GM12865 (cell line): ENCODE data around the gene SHKBP1.
"Not testable (repeated sequence)": the region's sequence is repeated elsewhere in the genome, so short reads cannot be mapped to it uniquely, and the experiment has no call there.

Source experiments
- DNase-seq: peaks from one replicate; pipeline ENCODE4 v3.0.0; 2010; ENCODE audit warnings: low read depth
- H3K4me3 ChIP-seq: 2 replicates; pipeline ENCODE4 v1.5.1; 2011; ENCODE audit warnings: mild to moderate bottlenecking, low read depth, low read length, control low read depth
- TF ChIP-seq, protein P1 (sequence below): IDR thresholded peaks from 2 replicates; pipeline ENCODE4 v1.5.1; 2011; ENCODE audit warnings: low read length, control low read depth, low read depth, inconsistent platforms; ENCODE audit not compliant: insufficient read depth; ENCODE audit errors: missing control alignments

SHKBP1 gene

GRCh38 chr19:40620161-40620485 is 43.5 kb downstream of the SHKBP1 start:
- TF ChIP-seq, protein P1, sequence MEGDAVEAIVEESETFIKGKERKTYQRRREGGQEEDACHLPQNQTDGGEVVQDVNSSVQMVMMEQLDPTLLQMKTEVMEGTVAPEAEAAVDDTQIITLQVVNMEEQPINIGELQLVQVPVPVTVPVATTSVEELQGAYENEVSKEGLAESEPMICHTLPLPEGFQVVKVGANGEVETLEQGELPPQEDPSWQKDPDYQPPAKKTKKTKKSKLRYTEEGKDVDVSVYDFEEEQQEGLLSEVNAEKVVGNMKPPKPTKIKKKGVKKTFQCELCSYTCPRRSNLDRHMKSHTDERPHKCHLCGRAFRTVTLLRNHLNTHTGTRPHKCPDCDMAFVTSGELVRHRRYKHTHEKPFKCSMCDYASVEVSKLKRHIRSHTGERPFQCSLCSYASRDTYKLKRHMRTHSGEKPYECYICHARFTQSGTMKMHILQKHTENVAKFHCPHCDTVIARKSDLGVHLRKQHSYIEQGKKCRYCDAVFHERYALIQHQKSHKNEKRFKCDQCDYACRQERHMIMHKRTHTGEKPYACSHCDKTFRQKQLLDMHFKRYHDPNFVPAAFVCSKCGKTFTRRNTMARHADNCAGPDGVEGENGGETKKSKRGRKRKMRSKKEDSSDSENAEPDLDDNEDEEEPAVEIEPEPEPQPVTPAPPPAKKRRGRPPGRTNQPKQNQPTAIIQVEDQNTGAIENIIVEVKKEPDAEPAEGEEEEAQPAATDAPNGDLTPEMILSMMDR: no peak
- no peak for DNase-seq
- no peak overlapping the region for H3K4me3 ChIP-seq

DNA sequence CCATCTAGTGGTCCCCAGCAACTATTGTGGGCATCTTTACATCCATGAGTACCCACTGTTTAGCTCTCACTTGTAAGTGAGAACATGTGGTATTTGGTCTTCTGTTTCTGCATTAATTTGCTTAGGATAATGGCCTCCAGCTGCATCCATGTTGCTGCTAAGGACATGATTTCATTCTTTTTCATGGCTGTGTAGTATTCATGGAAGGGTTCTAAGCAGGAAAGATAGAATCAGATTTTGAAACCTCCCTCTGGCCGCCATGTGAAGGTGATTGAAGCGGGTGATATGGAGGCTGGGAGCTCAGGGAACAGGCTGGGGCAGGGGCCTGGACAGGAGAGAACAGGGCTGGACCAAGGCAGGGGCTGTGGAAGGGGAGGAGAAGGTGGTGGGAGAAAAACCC is 44.6 kb downstream of the SHKBP1 start:
- no peak overlapping the region for H3K4me3 ChIP-seq
- DNase-seq: no peak
- TF ChIP-seq, protein P1: no peak

DNA sequence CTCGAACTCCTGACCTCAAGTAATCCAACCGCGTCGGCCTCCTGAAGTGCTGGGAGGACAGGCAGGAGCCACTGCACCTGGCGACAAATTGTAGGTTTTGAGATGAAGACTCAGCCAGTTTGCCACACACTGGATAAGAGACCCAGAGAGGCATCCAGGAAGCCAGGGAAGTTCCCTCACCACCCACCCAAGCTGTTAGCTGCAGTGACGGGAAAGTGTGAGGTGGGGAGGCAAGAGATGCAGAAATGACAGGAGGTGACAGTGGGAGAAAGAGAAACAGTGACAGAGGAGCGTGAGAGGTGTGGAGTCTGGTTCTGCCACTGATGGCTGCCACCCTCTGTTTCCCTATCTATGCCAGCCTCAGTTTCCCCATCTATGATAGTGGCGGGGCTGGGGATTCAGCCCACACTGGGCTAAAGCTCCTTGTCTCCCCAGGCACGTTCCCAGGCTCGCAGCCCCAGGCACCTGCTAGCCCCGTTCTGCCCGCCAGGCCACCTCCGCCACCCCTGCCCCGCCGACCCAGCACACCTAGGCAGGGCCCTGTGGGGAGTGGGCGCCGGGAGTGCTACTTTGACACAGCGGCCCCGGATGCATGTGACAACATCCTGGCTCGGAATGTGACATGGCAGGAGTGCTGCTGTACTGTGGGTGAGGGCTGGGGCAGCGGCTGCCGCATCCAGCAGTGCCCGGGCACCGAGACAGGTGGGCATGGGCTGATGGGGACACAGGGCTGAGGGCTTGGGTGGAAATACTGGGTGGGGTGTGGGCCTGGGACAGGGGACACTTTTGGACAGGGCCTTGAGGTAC is 45.5 kb downstream of the SHKBP1 start:
- DNase-seq: no peak
- H3K4me3 ChIP-seq: no peak overlapping the region
- TF ChIP-seq, protein P1: no peak

- no peak overlapping the region for H3K4me3 ChIP-seq
- TF ChIP-seq, protein P1: no peak
- no peak for DNase-seq
These were observed 46.1 kb downstream of the SHKBP1 start for GRCh38 chr19:40622773-40623075.

- no peak overlapping the region for H3K4me3 ChIP-seq
- TF ChIP-seq, protein P1: no peak
- DNase-seq: no peak
These were observed 47.0 kb downstream of the SHKBP1 start for GRCh38 chr19:40623403-40624251.

DNA sequence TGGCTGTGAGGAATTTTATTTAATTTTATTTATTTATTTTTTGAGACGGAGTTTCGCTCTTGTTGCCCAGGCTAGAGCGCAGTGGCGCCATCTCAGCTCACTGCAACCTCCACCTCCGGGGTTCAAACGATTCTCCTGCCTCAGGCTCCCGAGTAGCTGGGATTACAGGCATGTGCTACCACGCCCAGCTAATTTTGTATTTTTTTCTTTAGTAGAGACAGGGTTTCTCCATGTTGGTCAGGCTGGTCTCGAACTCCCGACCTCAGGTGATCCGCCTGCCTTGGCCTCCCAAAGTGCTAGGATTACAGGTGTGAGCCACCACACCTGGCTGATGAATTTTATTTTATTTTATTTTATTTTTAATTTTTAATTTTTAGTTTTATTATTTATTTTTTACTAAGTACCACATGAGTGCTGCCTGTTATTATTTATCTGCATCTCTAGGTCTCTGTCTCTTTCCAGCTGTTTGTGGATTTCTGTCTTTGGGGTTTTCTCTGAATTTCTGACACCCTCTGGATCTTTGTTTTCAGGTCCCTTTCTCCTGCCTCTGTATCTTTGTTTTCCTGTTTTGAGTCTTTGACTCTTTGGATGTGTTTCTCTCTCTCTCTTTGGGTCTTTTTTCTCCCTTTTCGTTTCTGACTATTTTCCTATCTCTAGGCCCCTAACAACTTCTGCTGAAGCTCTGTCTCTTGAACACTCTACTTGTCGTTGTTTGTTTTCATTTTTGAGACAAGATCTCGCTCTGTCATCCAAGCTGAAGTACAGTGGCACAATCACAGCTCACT is 47.9 kb downstream of the SHKBP1 start:
- DNase-seq, H3K4me3 ChIP-seq: not testable (repeated sequence)
